Dedifferentiated amniotic fluid mesenchymal stem cell (primary cell): Measurements from ENCODE around the gene STXBP5L.
"Not testable (repeated sequence)": the region's sequence is repeated elsewhere in the genome, so short reads cannot be mapped to it uniquely, and the experiment has no call there.

ENCODE experiments used
- DNase-seq: peaks from one replicate; pipeline ENCODE4 v3.0.0-alpha.2; 2016; ENCODE audit errors: extremely low spot score

STXBP5L gene

DNA sequence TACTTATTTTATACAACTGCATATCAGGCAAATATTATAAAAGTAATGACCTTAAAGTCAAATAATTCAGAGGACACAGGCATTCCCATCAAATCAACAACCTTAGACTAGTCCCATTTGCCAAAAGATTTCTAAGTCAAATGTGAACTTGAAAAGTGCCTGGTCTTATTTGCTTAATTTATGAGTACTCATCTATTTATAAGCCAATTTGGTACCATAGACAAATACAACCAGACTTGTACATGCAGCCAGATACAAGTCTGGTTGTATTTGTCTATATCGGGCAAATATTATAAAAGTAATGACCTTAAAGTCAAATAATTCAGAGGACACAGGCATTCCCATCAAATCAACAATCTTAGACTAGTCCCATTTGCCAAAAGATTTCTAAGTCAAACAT, 322.2 kb downstream of the STXBP5L start:
- DNase-seq, result not testable (repeated sequence)

DNA sequence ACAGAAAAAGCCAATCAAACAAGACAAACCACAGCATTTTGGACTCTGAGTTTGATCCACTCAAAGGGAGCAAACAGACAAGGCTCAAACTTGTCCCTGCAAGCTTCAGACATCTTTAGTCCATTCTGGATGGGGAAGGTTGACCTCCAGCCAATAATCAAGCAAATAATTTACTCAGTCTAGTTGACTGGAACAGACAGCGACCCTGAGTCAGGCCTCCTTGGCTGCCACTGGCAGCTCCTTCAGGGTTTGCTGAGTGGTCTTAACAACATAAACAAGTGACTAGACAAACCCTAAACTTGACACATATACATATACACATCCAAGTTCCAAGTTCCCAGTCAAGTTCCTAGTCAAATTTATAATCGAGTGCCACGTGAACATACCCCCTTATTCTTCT, 323.9 kb downstream of the STXBP5L start:
- DNase-seq, result no peak

DNA sequence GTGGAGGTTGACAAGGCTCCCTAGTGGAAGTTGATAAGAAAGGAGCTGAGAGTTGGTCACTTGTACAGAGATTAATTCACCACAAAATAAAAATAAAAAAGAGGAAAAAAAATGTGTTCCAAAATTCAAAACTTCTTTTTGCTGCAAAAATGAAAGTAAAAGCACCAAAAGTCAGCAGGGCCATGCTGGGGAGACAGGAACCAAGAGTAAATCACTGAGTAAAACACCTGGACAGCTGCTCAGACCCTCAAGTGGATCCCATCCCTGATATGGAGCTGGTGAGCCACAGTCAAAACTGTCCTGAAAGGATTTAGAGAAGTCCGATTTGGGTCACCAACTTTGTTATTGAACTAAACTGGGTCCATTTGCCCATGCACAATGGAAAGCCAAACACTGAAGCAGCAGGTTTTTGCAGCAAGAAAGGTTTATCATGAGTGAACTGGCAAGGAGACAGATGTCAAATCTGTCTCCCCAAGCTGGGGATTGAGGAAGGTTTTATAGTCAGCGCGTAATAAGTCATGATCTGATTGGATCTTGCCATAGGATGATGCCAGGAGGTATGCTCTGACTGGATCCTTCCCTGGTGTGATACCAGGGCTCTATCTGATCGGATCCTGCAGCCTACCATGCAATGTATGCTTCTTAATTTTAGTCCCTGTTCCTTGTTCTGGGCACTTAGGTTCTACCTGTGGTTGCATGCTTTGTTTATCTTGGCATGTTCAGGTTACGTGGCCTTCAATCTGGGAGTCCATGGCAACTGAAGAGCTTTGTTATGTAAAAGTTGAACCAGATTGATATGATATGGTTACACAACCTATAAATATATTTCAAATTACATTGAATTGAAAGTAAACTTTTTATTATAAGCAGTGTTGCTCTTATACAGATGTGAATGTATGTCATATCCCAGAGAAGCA, 324.6 kb downstream of the STXBP5L start:
- DNase-seq, result no peak

DNA sequence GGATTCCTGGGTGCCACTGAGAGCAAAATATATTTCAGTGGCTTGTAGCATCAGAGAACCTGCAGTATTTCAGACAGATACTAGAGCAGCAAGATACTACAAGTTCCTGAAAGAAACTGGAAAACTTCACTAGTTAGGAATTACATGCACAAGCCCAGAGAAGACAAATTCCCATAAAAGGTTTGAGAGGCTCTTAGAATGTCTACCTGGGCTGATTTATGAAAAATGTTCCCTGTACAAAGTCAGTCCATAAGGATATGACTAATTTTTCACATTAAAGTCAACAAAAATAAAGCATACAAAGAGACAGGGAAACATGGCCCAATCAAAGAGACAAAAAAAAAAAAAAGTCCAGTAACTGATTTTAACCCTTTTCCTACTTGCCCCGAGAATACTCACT, 335.2 kb downstream of the STXBP5L start:
- DNase-seq, result no peak

DNA sequence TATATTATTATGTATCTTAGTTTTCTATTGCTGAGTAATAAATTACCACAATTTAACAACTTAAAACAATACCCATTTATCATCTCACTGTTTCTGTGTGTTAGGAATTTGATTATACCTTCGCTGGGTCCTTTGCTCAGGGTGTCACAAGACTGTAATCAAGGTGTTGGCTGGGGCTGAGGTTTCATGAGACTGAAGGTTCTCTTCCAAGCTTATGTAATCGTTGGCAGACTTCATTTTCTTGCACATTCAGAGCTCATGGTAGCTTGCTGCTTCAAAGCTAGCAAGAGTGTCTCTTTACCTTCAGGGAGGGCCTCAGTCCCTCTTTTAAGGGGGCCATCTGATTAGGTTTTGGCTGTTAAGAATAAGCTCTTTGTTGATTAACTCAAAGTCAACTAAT, 344.7 kb downstream of the STXBP5L start:
- no peak for DNase-seq

DNA sequence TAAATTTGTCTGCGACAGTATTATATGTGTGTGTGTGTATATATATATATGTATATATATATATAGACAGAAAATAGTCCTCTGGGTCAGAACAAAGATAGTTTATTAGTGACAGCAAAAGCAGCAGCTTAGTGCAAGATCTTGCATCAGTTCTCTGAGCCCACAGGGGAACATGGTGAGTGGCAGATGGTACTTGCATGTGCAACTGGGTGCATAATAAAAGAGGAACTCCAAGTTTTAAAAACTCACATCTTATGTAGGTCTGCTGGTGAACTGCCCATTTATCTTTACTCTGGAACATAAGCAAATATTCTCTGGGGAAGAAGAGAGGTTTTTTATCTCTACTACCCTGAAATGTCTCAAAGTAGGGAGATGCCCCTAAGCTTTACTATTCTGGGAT, 361.4 kb downstream of the STXBP5L start:
- no peak for DNase-seq

DNA sequence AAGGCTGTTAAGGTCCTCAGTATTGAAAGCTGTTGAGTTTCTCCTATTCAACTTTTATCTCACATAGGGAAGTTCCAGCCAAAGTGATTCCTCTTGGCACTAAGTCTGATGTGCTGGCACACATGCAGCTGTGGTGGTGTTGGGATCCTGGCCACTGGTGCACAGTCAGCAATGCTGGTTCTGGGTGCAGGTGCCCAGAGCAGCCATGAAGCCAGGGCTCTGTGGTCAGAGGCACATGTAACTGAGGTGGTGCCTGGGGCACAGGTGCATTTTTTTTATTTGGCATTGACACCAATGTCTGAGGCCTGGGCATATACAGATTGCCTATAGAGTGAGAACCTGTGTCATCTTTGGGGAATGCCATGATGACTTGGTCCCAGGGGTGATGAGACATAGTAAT, 366.4 kb downstream of the STXBP5L start:
- DNase-seq, result no peak

DNA sequence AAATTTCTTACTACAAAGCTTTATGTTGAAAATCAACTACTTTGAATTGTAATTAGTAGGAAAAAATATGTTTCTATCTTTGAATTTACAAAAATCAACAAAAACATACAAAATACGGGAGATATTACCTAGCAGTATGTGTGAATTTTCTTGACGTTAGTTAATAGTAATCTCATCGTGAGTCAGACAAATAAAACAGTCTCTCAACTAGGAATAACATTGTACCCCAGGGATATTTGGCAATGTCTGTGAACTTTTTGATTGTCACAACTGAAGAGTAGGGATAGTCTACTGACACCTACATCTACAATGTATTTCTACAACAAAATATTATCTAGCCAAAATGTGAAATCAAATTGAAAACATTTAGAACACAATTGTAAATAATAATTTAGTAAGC, 387.4 kb downstream of the STXBP5L start:
- DNase-seq, result no peak

DNA sequence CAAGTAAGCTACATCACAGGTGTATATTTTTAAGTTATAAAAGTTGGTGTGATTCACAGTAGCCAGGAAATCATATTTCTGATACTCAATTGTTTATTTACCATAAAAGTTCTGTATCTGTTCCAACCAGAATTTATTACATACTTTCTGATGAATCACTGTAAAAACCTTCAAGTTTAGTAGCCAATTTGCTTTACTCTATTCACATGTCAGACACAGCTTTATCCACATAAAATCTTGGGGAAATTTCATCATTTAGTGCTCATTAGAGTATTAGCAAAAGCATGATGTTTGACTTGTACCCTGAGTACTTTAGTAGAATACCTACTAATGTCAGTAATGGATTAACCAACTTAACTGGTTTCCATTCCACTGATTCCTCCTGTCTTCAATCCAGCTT, 388.0 kb downstream of the STXBP5L start:
- no peak for DNase-seq

DNA sequence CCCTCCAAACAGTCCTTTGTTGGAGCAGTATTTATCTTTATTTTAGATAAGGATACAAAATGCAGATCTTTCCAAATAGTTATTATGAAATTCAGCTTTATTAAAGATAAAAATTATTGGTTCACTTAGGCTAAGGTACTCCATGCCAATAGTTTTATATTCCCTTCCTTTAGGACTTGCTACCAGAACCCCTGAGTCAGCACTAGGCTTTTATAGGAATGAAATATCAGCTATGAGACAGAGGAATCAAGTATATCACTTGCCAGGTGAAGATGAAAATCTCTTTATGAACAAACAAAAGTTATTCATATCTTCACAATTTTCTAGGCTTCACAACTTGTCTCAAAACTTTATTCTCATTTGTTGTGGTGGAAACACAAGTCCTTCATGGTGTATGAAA, 416.3 kb downstream of the STXBP5L start:
- DNase-seq, result no peak

DNA sequence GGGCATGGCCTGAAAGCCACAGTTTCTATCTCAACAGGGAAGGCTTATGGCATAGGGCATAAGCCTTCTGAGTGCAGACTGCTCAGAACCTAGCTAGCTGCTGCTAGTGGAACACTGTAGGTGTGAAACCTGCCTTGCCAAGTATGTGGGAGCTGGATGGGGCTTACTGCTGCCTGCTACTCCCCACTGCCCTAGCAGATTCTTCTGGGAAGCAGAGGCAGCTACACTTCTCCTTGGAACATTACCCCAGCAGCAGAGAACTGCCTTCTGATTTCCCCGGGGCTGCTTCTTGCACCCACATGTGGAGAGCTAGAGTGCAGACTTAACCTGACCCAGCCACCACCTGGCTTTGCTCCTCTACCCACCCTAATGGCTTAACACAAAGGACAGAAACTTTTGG, 422.1 kb downstream of the STXBP5L start:
- no peak for DNase-seq

DNA sequence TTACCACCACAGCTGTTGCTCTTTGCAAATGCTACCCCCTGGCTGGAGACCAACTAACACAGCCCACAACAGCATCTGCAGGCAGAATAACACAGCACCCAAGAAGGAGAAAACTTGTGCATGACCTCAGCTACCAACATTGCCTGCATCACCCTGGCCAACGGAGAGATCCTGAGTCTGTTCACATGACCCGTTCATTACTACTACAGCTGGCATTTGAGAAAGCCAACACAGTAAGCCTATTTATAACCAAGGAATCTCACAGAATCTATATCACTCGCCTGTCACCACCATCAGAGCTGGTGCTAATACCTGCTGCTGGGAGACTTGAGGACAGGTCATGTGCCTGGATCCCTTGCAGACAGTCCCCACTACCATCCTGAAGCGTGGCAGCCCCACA, 422.6 kb downstream of the STXBP5L start:
- DNase-seq, result no peak

DNA sequence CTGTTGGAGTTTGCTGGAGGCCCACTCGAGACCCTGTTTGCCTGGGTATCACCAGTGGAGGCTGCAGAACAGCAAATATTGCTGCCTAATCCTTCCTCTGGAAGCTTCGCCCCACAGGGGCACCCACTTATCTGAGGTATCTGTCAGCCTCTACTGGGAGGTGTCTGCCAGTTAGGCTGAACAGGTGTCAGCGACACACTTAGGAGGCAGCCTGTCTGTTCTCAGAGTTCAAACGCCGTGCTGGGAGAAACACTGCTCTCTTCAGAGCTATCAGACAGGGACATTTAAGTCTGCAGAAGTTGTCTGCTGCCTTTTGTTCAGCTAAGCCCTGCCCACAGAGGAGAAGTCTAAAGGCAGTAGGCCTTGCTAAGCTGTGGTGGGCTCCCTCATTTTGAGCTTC, 448.0 kb downstream of the STXBP5L start:
- DNase-seq, result not testable (repeated sequence)

DNA sequence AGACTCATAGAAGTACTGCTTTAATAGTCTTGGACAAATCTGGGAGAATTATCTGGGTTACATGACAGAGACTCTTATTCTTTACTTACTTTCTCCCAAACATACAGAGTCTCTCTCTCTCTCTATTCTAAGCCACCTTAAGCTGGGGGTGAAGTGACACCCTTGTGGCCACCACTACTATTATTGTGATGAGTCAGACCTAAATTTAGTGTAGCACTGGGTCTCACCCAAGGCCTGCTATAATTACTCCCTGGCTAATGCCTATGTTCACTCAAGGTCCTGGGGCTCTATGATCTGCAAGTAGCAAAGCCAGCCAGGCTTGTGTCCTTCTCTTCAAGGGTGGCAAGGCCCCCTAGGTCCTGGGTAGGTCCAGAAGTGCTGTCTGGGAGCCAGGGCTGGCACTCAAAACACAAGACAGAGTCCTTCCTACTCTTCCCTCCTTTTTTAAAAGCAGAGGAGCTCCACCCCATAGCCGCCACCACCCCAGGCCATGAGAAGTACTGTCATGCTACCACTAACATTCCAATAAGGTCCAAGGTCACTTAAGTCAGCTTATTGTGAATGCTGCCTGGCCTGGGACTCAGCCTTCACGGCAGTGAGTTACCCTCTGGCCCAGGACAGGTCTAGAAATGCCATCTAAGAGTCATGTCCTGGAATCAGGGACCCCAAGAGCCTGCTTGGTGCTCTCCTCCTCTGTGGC, 454.2 kb downstream of the STXBP5L start:
- DNase-seq, result no peak

DNA sequence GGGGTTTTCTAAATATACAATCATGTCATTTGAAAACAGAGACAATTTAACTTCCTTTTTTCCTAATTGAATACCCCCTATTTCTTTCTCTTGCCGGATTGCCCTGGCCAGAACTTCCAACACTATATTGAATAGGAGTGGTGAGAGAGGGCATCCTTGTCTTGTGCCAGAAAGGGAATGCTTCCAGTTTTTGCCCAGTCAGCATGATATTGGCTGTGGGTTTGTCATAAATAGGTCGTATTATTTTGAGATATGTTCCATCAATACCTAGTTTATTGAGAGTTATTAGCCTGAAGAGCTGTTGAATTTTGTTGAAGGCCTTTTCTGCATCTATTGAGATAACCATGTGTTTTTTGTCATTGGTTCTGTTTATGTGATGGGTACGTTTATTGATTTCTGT, 480.3 kb downstream of the STXBP5L start:
- not testable (repeated sequence) for DNase-seq

DNA sequence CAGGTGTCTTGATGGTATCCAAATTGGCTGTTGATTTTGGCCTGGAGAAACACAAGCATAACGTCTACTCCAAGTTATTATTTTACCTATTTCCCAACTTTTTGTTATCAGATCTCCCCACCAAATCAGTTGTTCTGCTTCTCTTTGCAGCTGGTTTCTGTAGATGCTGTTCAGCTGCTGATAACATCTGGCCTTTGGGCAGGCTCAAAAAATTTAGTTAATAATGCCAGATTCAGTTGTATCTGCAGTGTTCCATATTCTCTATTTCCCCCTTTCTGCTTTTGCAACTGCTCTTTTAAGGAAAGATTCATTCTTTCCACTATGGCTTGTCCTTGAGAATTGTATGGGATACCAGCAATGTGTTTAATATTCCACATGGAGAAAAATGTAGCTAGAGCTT, 488.0 kb downstream of the STXBP5L start:
- not testable (repeated sequence) for DNase-seq

DNA sequence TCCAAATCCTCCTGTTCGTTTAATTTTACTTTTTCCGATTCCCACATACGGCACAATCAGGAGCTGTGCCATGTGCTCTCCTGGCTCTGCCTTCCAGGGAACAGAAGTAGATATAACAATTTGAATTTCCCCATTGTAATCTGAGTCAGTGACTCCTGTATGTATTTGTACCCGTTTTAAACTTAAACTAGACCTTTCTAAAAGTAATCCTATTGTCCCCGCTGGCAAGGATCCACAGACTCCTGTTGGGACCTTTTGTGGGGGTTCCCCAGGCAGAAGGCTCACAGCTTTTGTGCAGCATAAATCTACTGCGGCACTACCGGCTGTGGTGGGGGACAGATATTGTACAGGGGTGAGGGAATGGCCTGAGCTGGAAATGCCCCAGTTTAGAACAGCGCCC, 490.0 kb downstream of the STXBP5L start:
- not testable (repeated sequence) for DNase-seq

DNA sequence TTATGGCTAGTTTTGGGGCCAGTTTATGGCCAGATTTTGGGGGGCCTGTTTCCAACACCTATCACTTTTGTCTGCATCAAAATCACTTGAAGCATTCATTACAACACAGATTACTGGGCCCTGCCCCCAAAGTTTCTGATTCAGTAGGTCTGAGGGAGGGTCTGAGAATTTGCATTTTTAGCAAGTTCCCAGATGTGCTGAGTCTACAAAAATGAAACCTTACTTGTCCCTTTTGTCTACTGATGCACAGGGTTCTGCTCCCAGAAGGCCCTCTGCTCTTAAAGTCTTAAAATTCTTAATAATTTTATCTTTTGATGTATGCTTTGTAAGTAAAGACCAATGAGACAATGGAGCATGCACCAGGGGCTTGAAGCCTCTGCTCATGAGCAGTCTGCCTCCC, 491.8 kb downstream of the STXBP5L start:
- no peak for DNase-seq

DNA sequence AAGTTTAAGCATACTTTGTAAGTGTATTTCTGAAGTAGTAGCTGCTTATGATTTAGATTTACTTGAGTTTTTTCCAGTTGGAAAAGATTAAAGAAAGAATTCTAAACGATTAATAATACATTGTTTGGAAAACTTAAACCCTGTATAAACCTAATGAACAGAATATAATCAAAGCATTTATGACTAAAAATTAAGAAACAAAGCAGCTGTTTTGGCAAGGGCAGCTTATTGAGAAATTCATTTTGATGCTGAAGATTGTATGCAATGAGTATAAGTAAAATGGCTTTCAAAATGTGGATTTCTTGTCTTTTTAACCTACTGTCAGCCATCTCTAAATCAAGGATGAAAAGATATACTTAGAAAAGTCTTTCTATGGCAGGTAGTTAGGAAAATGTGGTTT, 497.6 kb downstream of the STXBP5L start:
- no peak for DNase-seq

DNA sequence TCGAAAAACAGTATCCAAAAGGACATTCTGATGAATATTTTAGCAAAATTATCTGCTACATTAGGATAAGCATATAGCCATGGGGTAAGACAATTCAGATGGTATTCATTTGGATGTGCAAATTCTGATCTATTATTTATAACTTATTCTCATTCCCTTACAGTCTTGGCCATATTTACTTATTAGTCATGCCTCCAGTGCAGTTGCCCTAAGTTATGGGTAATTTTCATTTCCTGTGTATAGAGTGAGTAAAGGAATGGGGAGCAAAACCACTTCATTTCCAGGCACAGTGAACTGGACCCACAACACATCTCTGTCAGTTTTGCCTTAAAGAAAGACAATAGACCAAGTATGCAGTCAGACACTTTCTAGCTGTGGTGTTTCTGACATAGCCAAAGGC, 503.5 kb downstream of the STXBP5L start:
- no peak for DNase-seq

DNA sequence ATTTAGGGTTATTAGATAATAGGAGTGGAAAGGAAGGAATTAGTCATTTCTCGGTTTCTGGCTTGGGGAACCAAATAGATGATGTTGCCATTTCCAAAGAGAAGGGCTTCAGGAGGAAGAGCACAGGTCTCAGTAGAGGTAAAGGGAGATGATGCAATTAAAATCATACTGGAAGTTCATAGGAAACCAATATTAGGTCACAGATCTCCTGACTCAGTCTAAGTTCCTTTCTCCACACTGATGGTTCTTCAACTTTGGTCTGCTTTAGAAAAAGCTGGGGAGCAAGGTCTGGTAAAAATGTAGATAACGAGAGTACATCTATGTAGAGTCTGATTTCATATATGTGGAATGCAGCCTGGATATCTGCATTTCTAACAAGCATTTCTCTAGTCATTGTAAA, 506.9 kb downstream of the STXBP5L start:
- DNase-seq, result no peak

DNA sequence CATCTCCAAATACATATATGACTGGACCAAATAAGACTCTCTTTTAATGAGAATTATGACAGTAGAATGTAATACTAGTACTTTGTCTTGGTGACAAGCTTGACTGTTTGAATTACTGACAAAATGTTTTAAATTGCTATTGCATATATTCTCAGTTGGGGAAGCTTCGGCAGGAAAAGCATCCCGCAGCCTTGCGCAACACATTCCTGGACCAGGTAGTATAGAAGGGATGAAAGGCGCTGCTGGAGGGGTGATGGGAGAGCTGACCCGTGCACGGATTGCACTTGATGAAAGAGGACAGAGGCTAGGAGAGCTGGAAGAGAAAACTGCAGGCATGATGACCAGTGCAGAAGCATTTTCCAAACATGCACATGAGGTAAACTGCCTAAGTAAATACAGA, 510.2 kb downstream of the STXBP5L start:
- no peak for DNase-seq

DNA sequence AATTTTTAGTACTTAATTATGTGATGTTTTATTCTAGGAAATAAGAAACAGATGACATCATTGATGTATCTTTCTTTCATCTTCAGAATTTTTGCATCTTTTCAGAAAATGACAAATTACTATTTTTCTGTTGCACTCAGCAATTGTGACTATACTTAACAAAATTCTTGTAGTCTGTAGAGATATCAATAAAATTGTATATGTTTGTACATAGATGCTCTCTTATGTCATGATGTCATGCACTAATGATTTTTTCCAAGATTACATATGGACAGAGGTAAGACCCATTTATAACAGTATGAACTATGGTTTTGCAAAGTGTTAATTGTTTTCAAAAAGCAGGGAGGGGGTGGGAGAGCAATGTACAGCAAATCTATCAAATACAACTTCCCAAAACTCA, 516.5 kb downstream of the STXBP5L start:
- no peak for DNase-seq
